Measurements from ENCODE around the gene RHBG. TPM values are rescaled to one million over a fixed set of nuclear protein-coding genes. Genes with fewer than 3 reads are reported as not detected.
"Not testable (repeated sequence)": the region's sequence is repeated elsewhere in the genome, so short reads cannot be mapped to it uniquely, and the experiment has no call there.

The RHBG gene, protein sequence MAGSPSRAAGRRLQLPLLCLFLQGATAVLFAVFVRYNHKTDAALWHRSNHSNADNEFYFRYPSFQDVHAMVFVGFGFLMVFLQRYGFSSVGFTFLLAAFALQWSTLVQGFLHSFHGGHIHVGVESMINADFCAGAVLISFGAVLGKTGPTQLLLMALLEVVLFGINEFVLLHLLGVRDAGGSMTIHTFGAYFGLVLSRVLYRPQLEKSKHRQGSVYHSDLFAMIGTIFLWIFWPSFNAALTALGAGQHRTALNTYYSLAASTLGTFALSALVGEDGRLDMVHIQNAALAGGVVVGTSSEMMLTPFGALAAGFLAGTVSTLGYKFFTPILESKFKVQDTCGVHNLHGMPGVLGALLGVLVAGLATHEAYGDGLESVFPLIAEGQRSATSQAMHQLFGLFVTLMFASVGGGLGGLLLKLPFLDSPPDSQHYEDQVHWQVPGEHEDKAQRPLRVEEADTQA
- polyA plus RNA-seq, result under 1 TPM in 1 of 3 donors, not detected in 2; 0.08 TPM

GRCh38 chr1:156368889-156369684 is at the start of gene RHBG:
TSS of gene RHBG (plus strand) at chr1:156369211. CDS start at chr1:156369250, 39 bp downstream.
- no peak within 1 kb of the TSS for H3K27ac ChIP-seq (ENCODE audit: low read depth, low read length)
- WGBS, 3 donors, result 8 to 15% (median 12%) methylated on average over 45 to 48 of the region's 48 CpGs

DNA sequence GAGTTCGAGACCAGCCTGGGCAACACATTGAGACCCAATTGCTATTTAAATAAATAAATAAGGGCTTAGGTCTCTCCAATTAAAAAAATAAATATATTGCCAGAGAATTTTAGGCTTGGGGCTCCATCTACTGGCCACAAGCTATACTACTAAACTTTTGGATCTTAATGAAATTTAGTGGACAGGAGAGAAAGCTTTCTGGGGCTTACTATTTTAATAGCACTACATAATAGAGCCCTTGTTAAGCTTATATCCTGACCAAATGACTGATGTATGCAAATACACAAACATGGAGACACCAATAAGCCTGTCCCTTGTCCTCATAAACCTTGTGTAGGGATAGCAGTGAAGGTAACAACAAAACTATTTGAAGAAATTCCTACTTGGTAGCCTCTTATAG is 49.3 kb upstream of the RHBG start:
- no peak overlapping the region for H3K27ac ChIP-seq (ENCODE audit: low read depth, low read length)
- WGBS, 3 donors, result 50 to 92% (median 82%) methylated on average over 1 of the region's 1 CpG

GRCh38 chr1:156320560-156320959 is 48.5 kb upstream of the RHBG start:
- no peak overlapping the region for H3K27ac ChIP-seq (ENCODE audit: low read depth, low read length)
- WGBS, 3 donors, result 82 to 87% (median 84%) methylated on average over 3 of the region's 3 CpGs

- 91 to 98% (median 95%) methylated on average over 9 of the region's 9 CpGs for WGBS, 3 donors
- not testable (repeated sequence) for H3K27ac ChIP-seq (ENCODE audit: low read depth, low read length)
Observed at GRCh38 chr1:156323179-156323578, 45.8 kb upstream of the RHBG start.

GRCh38 chr1:156336242-156336641 is 32.8 kb upstream of the RHBG start:
- H3K27ac ChIP-seq (ENCODE audit: low read depth, low read length), result no peak overlapping the region
- 66 to 88% (median 84%) methylated on average over 4 of the region's 4 CpGs for WGBS, 3 donors

DNA sequence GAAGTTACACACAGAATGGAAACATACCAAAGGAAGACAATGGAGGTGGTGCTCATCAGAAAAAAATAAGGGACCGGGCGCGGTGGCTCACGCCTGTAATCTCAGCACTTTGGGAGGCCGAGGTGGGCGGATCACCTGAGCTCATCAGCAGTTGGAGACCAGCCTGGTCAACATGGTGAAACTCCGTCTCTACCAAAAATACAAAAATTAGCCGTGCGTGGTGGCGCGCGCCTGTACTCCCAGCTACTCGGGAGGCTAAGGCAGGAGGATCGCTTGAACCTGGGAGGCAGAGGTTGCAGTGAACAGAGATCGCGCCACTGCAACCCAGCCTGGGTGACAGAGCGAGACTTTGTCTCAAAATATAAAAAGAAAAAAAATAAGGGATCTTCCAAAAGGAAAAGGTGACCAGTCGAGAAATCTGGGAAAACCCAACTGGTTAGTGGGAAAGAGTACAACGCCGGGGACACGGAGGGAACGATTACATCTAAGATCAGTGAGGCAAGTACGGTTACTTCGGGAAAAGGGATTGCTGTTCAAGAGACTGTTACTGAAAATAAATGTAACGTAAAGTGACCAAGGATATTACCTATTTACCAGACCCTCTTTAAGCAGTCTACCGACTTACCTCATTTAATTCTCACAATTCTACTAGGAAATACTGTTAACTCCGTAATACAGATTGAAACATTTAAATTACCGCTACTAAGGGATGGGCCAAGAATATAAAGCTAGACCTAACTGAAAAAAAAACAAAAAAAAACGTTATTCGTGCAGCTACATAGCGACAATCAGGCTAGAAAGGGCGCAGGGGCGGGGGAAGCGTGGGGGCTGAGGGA is 31.7 kb upstream of the RHBG start:
- 30 to 35% (median 32%) methylated on average over 34 of the region's 34 CpGs for WGBS, 3 donors
- H3K27ac ChIP-seq (ENCODE audit: low read depth, low read length), result no peak overlapping the region

GRCh38 chr1:156337888-156338179 is 31.2 kb upstream of the RHBG start:
- H3K27ac ChIP-seq (ENCODE audit: low read depth, low read length), result no peak overlapping the region
- 0 to 1% (median 1%) methylated on average over 14 of the region's 14 CpGs for WGBS, 3 donors

GRCh38 chr1:156338180-156338976 is 30.6 kb upstream of the RHBG start, which contains the start of the genes CCT3 and TSACC:
TSS of gene CCT3 (minus strand) at chr1:156338292. CDS start at chr1:156338184, 108 bp downstream.
TSS of gene TSACC (plus strand) at chr1:156338526. CDS start at chr1:156339758, 1,232 bp downstream.
- H3K27ac ChIP-seq (ENCODE audit: low read depth, low read length), result no peak within 1 kb of the TSS
- WGBS, 3 donors, result 0 to 1% (median 0%) methylated on average over 46 to 47 of the region's 47 CpGs

- WGBS, 3 donors, result 79 to 95% (median 90%) methylated on average over 1 of the region's 1 CpG
- H3K27ac ChIP-seq (ENCODE audit: low read depth, low read length), result no peak overlapping the region
Observed at GRCh38 chr1:156342166-156342955, 26.6 kb upstream of the RHBG start.

GRCh38 chr1:156344409-156344808 is 24.6 kb upstream of the RHBG start:
- 59 to 68% (median 61%) methylated on average over 3 of the region's 3 CpGs for WGBS, 3 donors

DNA sequence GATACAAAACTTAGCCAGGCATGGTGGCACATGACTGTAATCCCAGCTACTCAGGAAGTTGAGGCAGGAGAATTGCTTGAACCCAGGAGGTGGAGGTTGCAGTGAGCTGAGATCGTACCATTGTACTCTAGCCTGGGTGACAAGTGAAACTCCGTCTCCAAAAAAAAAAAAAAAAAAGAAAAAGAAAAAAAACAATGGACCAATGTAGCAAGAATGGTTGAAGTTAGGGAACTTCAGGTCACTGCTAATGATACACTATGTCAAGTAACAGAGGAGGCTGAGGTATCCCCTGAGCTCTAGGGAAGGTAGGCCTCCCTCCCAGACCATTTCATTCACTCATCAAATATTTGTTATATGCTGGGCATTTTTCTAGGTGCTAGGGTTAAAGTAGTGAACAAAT is 23.0 kb upstream of the RHBG start:
- whole genome bisulfite sequencing, 3 donors, result 81 to 93% (median 92%) methylated on average over 2 of the region's 2 CpGs
- H3K27ac ChIP-seq (ENCODE audit: low read depth, low read length), result not testable (repeated sequence)

More at GRCh38 chr1:156344409-156344808, 24.6 kb upstream of the RHBG start:
- no peak overlapping the region for H3K27ac ChIP-seq (ENCODE audit: low read depth, low read length)

DNA sequence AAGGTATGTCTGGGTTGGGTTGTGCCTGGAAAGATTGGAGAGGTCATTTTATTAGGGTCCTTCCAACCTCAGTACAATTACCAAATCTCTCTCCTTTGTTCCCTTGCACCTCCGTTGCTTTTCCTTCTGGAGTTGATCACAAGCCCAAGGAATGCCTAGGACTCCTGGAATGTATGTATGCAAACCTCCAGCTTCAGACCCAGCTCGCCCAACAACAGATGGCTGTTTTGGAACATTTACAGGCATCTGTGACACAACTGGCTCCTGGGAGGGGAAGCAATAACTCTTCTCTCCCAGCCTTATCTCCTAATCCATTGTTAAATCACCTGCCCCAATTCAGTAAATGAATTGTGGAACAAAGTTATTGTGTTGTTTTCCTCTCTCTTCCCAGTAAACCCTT is 22.4 kb upstream of the RHBG start:
- no peak overlapping the region for H3K27ac ChIP-seq (ENCODE audit: low read depth, low read length)
- 44 to 60% (median 59%) methylated on average over 2 of the region's 2 CpGs for WGBS, 3 donors

DNA sequence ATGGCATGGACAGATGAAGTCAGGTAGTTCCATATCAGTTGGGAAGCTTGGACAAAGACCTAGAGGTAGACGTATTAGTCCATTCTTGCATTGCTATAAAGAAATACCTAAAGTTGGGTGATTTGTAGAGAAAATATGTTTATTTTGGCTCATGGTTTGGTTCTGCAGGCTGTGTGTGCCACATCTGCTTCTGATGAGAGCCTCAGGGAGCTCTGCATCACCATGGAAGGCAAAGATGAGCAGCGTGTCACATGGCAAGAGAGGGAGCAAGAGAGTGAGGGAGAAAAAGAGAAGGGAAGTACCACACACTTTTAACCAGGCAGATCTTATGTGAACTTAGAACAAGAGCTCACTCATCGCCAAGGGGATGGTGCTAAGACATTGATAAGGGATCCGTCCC is 21.7 kb upstream of the RHBG start:
- WGBS, 3 donors, result 78 to 81% (median 79%) methylated on average over 4 of the region's 4 CpGs
- no peak overlapping the region for H3K27ac ChIP-seq (ENCODE audit: low read depth, low read length)

DNA sequence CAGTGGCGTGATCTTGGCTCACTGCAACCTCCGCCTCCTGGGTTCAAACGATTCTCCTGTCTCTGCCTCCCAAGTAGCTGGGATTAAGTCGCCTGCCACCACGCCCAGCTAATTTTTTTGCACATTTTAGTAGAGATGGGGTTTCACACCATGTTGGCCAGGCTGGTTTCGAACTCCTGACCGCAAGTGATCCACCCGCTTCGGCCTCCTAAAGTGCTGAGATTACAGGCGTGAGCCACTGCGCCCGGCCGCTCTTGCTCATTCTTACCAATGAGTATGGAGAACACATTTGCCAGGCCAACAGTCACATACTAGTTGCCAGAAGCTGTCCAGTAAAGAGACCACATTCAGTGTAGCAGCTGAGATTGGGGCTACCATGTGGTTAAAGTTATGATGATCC is 16.5 kb upstream of the RHBG start:
- not testable (repeated sequence) for H3K27ac ChIP-seq (ENCODE audit: low read depth, low read length)
- WGBS, 3 donors, result 91 to 96% (median 92%) methylated on average over 13 of the region's 13 CpGs

- no peak overlapping the region for H3K27ac ChIP-seq (ENCODE audit: low read depth, low read length)
- WGBS, 3 donors, result 34 to 47% (median 44%) methylated on average over 6 of the region's 6 CpGs
Observed at GRCh38 chr1:156356262-156356874, 12.6 kb upstream of the RHBG start.

- 9 to 11% (median 9%) methylated on average over 20 to 22 of the region's 22 CpGs for WGBS, 3 donors
- H3K27ac ChIP-seq (ENCODE audit: low read depth, low read length), result no peak overlapping the region
Observed at GRCh38 chr1:156356875-156357534, 12.0 kb upstream of the RHBG start.

All from adipose tissue (tissue), 3 donors.